Thyroid gland (tissue), 4 donors: ENCODE measurements around the gene EFCAB13. TPM values are rescaled to one million over a fixed set of nuclear protein-coding genes. Genes with fewer than 3 reads are reported as not detected.
"Not testable (repeated sequence)": the region's sequence is repeated elsewhere in the genome, so short reads cannot be mapped to it uniquely, and the experiment has no call there.

Source experiments
- DNase-seq, 2 donors: peaks; one replicate each; pipeline ENCODE4 v3.0.0-alpha.2; 2019
- H3K27ac ChIP-seq, 3 donors: fragments of 200-600 bp; sonication (generic); 1 replicate in 2 of 3; 2 replicates in 1 of 3; pipeline ENCODE4 v1.5.1; 2016 to 2019; ENCODE audit warnings: mild to moderate bottlenecking in 1 of 3, moderate library complexity in 1 of 3
- H3K27me3 ChIP-seq: fragments of 200-600 bp; sonication (generic); one replicate; pipeline ENCODE4 v1.5.1; 2019
- H3K36me3 ChIP-seq, 2 donors: fragments of 200-600 bp; sonication (generic); one replicate each; pipeline ENCODE4 v1.5.1; 2016 to 2019
- H3K4me1 ChIP-seq, 2 donors: fragments of 200-600 bp; sonication (generic); one replicate each; pipeline ENCODE4 v1.5.1; 2017 to 2019
- H3K4me3 ChIP-seq, 3 donors: fragments of 200-600 bp; sonication (generic); replicated peaks in 1 of 3; 1 replicate in 2 of 3; 2 replicates in 1 of 3; pipeline ENCODE4 v1.5.1; 2016; ENCODE audit warnings: mild to moderate bottlenecking in 1 of 3
- H3K9me3 ChIP-seq: fragments of 200-600 bp; sonication (generic); one replicate; pipeline ENCODE4 v1.5.1; 2017
- CTCF ChIP-seq, 6 experiments: fragments of 200-600 bp in 3 of 6; fragments of 450-650 bp in 3 of 6; sonication (generic) in 3 of 6; IDR thresholded peaks; one replicate each; pipeline ENCODE4 v1.5.1; 2016 to 2019; ENCODE audit warnings: antibody characterized with exemption in 6 of 6, mild to moderate bottlenecking in 2 of 6, inconsistent platforms in 1 of 6, moderate library complexity in 1 of 6
- POLR2A ChIP-seq, 2 donors: fragments of 450-650 bp; IDR thresholded peaks; one replicate each; pipeline ENCODE4 v1.6.1; 2017; ENCODE audit warnings: antibody characterized with exemption in 2 of 2, mild to moderate bottlenecking in 2 of 2, moderate library complexity in 1 of 2
- WGBS, 2 donors: methylation state at CpG; one replicate each; pipeline ENCODE4 v1.1.5; 2017; 5-methylcytosine and 5-hydroxymethylcytosine counted together
- intact Hi-C: fragments of 100-400 bp; cut with DNase I; formaldehyde crosslinking; loops from one replicate; pipeline ENCODE4 v1.15.1; 2023
- total RNA-seq, 4 donors: library from RNA; depleted of rRNA; stranded (reverse); fragments of >200 nt; gene quantifications; one replicate each; pipeline ENCODE4 v1.2.3, GENCODE V29; 2016

The EFCAB13 gene
- total RNA-seq, 4 donors from 2014 or later: 26.5 to 94.1 (median 48.1) TPM

- Histone ChIP-seq H3K27ac (no peak overlapping the region), H3K4me3 (no peak overlapping the region), H3K36me3 (no peaks in the 10 kb centered on the region), H3K4me1 (no peaks in the 10 kb centered on the region), H3K27me3 (no peaks in the 10 kb centered on the region), H3K9me3 (no peaks in the 10 kb centered on the region)
- TF ChIP-seq CTCF (IDR thresholded peaks at IDR 0.05) (no peak), POLR2A (IDR thresholded peaks at IDR 0.05) (no peak)
- intact Hi-C loops: no loop called here
- DNase-seq: no peak
Measured at GRCh38 chr17:47404875-47405274, 81.1 kb downstream of the EFCAB13 start.

GRCh38 chr17:47413872-47414271, 90.1 kb downstream of the EFCAB13 start:
- Histone ChIP-seq H3K27me3 (no peaks in the 10 kb centered on the region), H3K36me3 (no peaks in the 10 kb centered on the region), H3K4me3 (no peak overlapping the region), H3K27ac (no peak overlapping the region), H3K4me1 (no peaks in the 10 kb centered on the region), H3K9me3 (no peaks in the 10 kb centered on the region)
- no peak for DNase-seq
- intact Hi-C loops: no loop called here
- TF ChIP-seq POLR2A (IDR thresholded peaks at IDR 0.05) (no peak), CTCF (IDR thresholded peaks at IDR 0.05) (no peak)
- 99 to 100% methylated on average over 3 of the region's 3 CpGs for WGBS, 2 donors

GRCh38 chr17:47414612-47415011, 90.9 kb downstream of the EFCAB13 start:
- no peak overlapping the region for H3K4me3 ChIP-seq
- no peak overlapping the region for H3K27ac ChIP-seq
- H3K9me3 ChIP-seq: no peaks in the 10 kb centered on the region
- no peaks in the 10 kb centered on the region for H3K27me3 ChIP-seq
- no peak for DNase-seq
- H3K4me1 ChIP-seq: no peaks in the 10 kb centered on the region
- TF ChIP-seq CTCF (IDR thresholded peaks at IDR 0.05) (no peak), POLR2A (IDR thresholded peaks at IDR 0.05) (no peak)
- no peaks in the 10 kb centered on the region for H3K36me3 ChIP-seq
- WGBS, 2 donors: 93 to 96% methylated on average over 1 of the region's 1 CpG
- intact Hi-C loops: no loop called here

- peak overlapping the region in 1 of 3 donors; percentile 65 for H3K27ac ChIP-seq
- peaks cover 0 to 10% of the 10 kb centered on the region in 2 donors for H3K4me1 ChIP-seq
- DNase-seq: peak; percentile 46 to 61
- no peaks in the 10 kb centered on the region for H3K27me3 ChIP-seq
- H3K4me3 ChIP-seq: peak overlapping the region in 2 of 3 donors; percentile 10 to 53
- no peaks in the 10 kb centered on the region for H3K36me3 ChIP-seq
- no peak for TF ChIP-seq POLR2A (IDR thresholded peaks at IDR 0.05)
- no peak for TF ChIP-seq CTCF (IDR thresholded peaks at IDR 0.05)
- WGBS, 2 donors: 0 to 3% methylated on average over 36 to 47 of the region's 113 CpGs
- no peaks in the 10 kb centered on the region for H3K9me3 ChIP-seq
- intact Hi-C loops: no loop called here
Measured at GRCh38 chr17:47423406-47424295, 99.9 kb downstream of the EFCAB13 start.

GRCh38 chr17:47425233-47425632, 101.5 kb downstream of the EFCAB13 start:
- WGBS, 2 donors: 95 to 99% methylated on average over 3 of the region's 3 CpGs
- H3K27me3 ChIP-seq, H3K36me3 ChIP-seq, H3K27ac ChIP-seq, intact Hi-C loops, H3K4me1 ChIP-seq, DNase-seq, H3K4me3 ChIP-seq, H3K9me3 ChIP-seq: not testable (repeated sequence)

- H3K27ac ChIP-seq, H3K4me1 ChIP-seq, intact Hi-C loops, H3K36me3 ChIP-seq, H3K4me3 ChIP-seq, DNase-seq, H3K9me3 ChIP-seq, H3K27me3 ChIP-seq: not testable (repeated sequence)
- 94 to 97% methylated on average over 3 of the region's 3 CpGs for WGBS, 2 donors
Measured at GRCh38 chr17:47425887-47426635, 102.3 kb downstream of the EFCAB13 start.
